Measurements from ENCODE around the gene DEFB123.

DNA sequence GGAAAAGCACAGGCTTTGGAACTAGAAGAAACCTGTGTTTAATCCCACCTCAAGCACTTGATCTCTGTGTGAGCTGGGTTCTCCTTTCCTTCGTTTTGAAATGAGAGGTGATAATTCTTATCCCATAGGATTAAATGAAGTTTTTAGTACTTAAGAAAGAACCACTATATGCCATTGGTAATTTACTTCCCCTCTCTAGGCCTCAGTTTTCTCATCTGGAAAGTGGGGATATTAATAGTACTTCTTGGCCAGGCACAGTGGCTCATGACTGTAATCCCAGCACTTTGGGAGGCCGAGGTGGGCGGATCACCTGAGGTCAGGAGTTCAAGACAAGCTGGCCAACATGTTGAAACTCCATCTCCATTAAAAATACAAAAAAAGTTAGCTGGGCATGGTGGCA lies 48.7 kb downstream of the DEFB123 start:
- TF ChIP-seq POLR2AphosphoS5 (IDR thresholded peaks at IDR 0.05; ENCODE audit: low read depth, low read length): no peak
- TF ChIP-seq POLR2A (IDR thresholded peaks at IDR 0.05; ENCODE audit: low read depth, low read length): no peak
- TF ChIP-seq TAF1 (IDR thresholded peaks at IDR 0.05; ENCODE audit: borderline replicate concordance, low read depth, low read length): no peak
